Stimulated activated CD8-positive, alpha-beta memory T cell treated with anti-CD3 and anti-CD28 coated beads, Interleukin-4, amount 100 ng/mL, for 24 hours (primary cell): ENCODE measurements around the gene DSN1.
"Not testable (repeated sequence)": the region's sequence is repeated elsewhere in the genome, so short reads cannot be mapped to it uniquely, and the experiment has no call there.

Source experiments
- DNase-seq: peaks from one replicate; pipeline ENCODE4 v3.0.0-alpha.2; 2020; ENCODE audit warnings: low read depth

The DSN1 gene, protein sequence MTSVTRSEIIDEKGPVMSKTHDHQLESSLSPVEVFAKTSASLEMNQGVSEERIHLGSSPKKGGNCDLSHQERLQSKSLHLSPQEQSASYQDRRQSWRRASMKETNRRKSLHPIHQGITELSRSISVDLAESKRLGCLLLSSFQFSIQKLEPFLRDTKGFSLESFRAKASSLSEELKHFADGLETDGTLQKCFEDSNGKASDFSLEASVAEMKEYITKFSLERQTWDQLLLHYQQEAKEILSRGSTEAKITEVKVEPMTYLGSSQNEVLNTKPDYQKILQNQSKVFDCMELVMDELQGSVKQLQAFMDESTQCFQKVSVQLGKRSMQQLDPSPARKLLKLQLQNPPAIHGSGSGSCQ

DNA sequence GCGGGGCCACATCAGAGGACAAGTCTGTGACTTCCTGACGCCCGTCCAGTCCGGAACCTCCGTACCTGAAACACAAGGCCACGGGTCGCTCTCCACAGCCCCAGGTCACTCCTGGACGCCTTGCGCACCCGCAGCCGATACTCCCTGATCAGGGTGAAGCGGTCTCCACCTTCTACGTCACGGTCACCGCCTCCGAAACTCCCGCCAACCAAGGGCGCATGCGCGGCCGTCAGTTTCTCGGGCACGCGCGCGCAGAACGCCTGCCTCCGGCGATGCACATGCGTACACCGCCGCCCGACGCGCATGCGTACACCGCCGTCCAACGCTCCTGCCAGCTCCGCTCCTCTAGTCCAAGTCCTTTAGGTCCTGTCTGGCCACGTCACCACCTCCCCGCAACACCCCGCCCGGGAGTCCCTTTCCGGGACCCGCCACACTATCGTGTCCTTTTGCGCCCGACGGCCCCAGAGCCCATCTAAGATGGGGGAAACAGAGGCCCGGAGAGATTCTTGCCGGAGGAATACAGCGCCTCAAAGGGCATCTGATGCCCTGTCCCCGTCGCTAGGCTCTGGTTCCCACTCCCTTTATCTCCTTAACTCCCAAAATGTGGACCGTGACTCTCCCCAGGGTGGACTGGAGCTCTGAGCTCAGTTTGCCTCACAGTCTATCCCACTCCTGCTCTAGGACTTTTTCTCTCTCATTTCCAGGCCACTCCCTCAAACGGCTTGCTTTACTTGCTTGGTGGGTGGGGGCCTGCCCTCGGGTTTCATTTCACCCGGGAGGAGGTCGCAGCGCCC is at the start of gene DSN1:
Gene DSN1, minus strand, starts transcription at position 167 of the 794 bp plus-strand sequence. CDS start 2,305 bp downstream, outside the sequence.
- peak; percentile 98 for DNase-seq

DNA sequence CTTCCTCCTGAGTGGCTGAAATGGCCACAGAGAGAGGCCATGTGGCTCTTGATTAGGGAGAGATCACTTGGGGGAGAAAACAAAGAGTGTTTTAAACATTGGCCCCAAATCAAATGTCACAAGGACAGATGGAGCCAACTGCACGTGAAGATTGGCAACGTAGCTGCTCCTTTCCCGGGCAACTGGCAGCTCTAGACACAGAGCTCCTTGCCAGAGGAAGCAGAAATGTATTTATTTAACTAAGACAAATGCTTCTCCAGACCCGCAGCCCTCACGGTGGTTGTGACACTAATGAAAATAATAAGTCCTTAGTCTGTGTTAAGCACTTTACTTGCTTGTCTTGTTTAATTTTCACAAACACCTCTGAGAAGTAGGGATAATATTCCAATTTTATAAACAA is 49.6 kb upstream of the DSN1 start:
- no peak for DNase-seq

DNA sequence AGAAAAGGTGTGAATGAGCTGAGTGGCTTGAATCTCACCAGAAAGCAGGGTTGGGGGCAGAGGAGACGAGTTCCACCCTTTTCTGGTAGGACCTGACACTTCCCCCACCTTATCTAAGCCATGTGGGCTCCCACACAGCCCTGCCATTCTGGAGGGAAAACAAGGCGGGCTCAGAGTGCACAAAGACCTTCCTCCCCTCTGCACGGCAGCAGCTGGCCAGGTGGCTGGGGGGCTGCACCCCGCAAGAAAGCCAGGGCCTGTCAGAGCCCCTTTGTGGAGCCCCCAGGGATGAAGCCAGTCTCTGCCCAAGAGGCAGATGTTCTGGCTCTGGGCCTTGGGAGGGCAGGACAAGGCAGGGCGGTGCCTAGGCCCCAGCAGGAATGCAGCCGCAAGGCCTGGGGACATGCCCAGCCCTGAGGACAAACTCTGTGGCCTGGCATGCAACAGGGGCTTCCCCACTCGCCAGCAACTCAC is 48.4 kb upstream of the DSN1 start:
- no peak for DNase-seq

DNA sequence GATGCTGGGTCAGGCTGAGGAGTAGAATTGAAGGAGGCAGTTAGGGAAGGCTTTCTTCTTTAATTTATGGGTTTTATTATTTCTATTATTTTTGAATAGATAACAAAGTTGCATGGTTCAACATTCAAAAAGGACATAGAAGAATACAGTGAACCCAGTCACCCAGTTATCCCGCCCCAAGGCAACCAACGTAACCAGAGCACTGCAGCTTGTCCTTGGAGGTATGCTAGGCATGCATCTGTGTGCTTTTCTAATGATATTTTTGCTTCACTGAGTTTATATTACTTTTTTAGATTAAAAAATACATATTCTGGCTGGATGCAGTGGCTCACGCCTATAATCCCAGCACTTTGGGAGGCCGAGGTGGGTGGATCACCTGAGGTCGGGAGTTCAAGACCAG is 47.4 kb upstream of the DSN1 start:
- DNase-seq: no peak

DNA sequence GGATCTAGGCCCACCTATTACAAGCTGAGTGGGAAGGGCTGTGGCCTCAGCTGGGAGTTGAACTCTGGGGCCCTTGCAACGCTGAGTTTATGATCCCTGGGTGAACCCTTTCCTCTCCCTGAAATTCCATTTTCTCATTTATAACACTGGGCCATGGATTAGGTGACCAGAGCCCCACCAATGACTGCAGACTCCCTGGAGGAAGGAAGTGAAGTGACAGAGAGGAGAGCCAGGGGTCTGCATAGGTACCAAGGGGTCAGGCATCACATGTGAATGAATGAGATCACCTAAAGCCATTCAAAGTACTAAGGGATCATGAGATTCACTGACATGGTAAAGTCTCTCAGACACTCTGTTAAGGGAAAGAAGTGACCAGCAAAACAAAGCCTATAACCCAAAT is 46.5 kb upstream of the DSN1 start:
- DNase-seq: no peak

DNA sequence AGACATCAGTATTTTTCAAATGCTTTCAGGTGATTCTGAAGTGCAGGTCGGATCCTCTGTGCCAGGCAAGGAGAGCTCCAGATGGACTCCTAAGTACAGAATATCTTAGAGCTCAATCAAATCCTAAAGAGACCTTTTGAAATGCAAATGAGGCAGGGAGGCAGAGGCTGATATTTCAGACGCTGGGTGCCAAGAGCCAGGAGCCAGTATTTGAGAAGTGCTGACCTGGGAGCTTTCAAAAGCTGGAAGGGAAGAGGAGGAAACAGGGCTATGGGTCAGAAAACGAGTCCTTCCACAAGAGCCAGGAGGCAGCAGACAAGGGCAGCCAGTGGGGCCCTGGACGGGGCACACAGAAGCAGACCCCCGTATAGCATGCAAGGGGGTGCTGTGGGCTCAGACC is 46.1 kb upstream of the DSN1 start:
- no peak for DNase-seq

DNA sequence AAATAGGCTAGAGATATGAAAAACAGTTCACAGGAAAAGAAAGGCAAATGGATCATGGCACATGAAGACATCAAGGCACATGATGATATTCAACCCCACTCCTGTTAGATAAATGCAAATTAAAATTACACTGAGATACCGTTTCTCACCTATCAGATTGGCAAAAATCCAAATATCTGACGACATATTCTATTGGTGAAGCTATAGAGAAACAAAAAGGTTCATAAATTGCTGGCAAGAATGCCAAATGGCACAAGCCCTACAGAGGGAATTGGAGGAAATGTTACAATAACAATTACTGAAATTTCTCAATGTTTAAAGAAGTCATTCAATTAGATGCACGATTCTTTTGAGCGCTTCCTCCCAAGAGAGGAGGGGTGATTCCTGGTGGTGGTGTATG is 45.3 kb upstream of the DSN1 start:
- no peak for DNase-seq

DNA sequence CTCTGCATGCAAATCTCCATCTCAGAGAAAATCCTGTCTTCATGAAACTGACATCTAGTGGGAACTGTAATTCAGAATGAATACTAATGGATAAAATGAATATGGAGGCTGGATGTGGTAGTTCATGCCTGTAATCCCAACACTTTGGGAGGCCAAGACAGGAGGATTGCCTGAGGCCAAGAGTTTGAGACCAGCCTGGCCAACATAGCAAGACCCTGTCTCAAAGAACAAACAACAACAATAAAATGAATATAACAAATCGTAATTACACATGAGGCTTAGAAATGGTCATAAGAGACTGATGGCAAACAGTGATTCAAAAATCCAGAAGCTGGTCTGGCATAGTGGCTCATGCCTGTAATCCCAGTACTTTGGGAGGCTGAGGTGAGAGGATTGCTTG is 44.6 kb upstream of the DSN1 start:
- DNase-seq: no peak

DNA sequence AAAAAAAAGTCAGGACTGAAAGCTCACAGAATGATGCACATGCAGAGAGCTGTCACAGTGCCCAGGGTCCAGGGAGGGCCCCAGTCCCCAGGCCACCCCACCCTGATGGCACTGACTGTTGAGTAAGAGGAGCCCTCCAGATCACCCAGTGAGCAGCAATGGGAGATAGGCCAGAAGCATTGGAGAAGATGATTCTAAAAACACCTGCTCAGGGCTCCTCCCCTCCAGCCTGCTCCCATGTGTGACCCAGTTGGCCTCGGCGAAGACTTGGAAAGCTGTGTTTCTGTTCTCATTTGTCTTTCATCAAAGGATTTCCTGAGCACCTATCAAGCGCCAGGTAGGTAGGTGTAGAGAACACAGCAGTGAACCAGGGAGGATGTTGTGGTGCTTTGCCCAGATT is 43.9 kb upstream of the DSN1 start:
- no peak for DNase-seq

DNA sequence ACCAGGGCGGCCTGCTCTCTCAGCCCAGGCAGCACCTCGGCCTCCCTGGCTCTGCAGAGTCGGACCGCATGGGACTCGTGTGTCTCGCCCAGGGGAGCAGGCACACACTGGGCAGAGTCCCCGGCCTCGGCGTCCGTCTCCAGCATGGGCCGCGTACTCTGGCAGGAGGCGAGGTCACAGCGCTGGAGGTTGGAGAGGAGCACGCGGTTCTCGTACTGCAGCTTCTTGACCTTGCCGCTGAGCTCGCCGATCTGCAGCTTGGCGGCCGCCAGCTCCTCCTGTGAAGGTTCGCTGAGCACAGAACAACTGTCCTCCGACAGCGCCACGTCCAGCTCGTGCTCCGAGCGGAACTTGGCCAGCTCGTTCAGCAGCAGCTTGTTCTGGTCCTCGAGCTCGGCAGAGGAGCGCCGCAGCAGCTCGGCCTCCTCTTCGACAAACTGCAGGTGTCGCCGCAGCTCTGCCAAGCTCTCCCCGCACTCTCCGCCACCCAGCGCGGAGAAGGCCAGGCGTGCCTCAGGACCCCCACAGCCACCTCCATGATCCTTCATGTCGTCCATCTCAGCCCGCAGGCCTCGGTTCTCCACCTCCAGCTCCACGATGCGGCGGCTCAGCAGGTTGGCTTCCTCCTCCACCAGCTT is 42.0 kb upstream of the DSN1 start:
- no peak for DNase-seq

DNA sequence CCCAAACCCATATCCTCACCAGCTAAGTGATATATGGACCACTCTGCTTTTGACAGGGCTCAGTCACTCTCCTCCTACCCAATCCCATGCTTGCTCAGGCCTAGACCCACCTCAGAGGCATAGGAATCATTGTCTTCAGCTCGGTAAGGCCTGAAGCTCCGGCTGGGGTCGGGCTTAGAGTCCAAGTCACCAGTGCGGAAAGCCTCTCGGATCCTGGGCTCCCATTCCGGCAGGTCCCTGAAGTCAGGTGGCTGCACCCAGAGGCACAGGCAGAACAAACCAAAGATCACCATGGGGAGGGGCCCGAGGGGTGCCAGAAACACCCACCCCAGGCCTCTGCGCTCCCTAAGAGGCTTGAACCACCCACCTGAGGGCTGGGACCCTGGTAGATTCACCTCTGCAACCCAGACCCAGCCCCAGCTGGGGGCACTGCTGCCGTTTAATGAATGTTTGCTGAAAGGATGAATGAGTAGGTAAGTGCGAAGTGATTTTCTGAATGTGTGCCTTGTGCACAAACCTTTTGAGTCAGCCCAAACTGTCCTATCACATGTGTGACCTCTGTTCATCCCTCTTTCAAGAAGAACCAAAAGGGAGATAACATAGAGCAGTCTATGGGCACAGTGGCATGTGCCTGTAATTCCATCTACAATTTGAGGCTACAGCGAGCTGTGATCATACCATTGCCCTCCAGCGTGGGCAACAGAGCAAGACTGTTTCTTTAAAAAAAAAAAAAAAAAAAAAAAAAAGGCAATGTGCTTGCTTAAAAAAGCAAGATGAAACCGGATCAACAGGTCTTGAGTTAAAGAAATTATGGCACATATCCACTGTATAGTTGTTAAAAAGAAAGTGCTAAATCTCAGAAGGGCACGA is 39.3 kb upstream of the DSN1 start:
- DNase-seq: no peak

DNA sequence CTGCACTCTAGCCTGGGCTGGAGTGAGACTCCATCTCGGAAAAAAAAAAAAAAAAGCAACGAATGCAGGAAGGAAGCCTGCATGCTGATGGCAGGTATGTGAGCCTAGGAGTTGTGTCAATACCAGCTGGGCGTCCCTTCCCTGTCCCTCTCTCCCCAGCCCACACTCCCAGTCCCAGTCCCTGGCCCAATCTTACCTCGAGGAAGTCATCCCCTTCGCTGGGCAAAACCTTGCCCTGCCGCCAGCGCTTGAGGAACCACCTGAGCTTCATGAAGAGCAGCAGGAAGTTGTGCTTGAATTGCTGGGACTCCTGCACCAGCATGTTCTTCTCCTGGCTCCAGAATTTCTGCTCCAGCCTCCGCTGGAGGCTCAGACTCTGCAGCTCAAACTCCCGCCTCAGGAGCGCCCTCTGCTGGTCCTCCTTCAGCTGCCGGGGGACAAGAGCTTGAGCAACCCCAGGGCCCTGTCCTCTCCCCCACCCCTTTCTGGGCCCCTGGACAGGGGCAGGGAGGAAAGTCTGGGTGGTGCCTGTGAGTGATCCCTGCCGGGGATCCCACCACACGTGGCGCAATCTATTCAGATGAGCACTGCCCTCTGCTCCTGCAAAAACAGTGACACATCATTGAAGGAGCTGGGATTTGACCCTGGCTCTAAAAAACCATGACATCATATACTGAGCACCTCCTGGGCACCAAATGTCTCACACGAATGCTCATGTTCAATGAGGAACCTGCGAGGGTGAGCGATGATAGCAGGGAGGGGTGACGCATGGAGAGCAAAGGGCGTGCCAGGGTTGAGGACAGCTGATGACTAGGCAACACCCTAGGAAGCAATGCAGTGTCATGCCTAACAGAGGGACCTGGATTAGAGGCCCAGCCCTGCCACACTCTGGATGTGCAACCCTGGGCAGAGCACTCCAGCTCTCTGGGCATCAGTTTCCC is 35.0 kb upstream of the DSN1 start:
- peak; percentile 52 for DNase-seq

DNA sequence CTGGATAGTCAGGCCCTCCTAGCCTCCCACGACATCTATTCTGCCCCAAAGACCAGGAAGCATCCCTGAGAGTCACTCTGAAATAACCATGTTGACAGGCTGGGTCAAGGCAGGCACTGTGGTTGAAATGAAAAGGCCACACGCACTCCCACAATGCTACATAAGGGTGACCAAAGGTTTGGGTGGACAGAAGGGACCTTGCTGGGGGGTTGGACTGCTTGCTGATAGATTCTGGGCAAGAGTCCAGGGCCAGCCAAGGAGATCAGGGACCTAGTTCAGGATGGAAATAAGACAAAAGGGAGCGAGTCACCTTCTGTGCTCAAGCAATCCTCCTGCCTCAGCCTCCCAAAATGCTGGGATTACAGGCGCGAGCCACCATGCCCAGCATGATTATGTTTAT is 32.5 kb upstream of the DSN1 start:
- no peak for DNase-seq

DNA sequence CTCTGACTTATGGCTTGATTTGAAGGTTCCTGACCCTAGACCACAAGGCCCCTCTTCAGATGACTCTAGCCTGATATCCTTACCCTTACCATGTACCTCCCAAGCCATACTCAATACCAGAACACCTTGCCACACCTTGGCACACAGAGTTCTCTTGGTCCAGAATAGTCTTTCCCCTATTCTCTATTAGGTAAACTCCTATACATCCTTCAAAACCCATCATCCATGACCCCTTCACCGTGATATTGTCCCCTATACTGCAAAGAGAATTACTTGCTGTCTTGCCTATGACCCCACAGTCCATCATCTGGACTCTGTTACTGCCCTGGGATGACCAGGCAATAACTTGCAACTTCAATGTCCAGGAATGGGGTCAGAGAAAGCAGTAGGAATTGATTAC is 31.8 kb upstream of the DSN1 start:
- no peak for DNase-seq

DNA sequence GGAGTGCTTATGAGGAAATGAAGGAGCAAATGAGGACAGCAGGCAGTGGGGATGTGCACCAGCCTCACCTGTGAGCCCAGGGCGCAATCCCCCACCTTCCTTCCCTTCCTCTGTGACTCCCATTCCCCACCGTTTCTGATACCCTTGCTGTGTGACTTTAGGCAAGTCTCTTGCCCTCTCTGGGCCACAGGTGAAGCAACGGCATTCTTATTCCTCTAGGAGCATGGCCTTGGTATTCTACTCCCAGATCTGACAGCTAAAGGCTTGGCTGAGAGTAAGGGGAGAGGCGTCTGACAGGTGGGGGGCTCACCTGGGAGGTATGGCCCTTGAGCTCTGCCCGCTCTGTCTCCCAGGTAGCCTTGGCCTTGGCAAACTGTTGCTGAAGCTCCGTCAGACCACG is 30.9 kb upstream of the DSN1 start:
- no peak for DNase-seq

DNA sequence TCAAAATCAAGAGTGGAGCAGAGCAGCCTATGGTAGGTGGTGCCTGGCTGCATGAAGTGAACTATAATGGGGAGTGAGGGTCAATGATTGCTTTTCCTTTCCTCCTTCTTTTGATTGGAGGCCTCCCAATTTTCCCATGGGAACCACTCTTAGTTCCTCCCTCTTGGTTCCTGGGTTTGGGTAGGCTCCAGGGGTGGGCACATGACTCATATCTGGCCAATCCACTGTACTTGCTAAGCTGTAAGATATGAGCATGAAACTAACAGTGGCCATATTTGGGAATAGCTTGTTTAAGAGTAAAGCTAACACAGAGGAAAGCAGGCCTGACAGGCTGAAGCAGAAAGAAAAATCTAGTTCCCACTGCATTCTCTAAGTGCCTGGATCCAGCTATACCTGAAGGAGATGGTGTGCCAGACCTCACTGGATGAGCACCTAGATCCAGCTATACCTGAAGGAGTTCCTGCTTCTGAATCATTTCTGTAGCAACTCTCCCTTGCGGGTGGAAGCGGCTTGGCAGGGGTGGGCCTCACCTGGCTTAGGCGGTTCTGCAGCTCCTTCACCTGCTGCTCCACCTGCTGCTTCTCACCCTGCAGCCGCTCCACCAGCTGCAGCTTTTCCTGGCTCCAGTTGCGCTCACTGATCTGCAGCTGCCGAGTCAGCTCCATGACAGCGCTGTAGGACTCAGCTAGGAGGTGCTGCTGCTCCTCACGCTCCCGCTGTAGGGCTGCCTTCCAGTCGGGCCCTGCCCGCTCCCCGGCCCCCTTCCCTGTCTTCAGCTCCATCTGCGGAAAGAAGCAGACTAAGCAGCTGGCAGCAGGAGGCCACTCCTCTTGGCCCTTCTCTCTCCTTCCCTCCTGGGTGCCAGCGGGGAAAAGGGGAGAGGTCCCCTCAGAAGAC is 29.0 kb upstream of the DSN1 start:
- DNase-seq: no peak

DNA sequence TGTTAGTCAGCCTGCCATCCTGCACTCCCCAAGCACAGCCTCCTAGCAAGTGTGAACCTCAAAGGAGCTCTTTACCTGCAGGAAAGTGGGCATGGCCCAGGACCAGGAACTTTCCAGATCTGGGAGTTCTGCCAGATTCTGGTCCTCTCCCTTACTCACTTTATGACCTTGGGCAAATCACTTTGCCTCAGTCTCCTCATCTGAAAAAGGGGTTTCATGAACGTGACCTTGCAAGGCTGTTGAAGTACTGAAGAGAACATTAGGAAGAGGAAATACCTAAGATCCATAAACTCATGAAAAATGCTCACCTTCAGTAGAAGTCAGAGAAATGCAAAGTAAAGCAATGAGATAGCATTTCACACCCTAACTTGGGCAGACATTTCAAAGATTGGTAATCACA is 26.8 kb upstream of the DSN1 start:
- DNase-seq: no peak

DNA sequence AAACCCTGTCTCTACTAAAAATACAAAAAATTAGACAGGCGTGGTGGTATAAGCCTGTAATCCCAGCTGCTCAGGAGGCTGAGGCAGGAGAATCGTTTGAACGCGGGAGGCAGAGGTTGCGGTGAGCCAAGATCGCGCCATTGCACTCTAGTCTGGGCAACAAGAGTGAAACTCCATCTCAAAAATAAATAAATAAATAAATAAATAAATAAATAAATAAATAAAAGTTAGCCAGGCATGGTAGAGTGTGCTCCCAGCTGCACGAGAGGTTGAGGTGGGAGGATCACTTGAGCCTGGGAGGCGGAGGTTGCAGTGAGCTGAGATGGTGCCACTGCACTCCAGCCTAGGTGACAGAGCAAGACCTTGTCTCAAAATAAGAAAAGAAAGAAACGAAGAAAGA is 25.8 kb upstream of the DSN1 start:
- not testable (repeated sequence) for DNase-seq

DNA sequence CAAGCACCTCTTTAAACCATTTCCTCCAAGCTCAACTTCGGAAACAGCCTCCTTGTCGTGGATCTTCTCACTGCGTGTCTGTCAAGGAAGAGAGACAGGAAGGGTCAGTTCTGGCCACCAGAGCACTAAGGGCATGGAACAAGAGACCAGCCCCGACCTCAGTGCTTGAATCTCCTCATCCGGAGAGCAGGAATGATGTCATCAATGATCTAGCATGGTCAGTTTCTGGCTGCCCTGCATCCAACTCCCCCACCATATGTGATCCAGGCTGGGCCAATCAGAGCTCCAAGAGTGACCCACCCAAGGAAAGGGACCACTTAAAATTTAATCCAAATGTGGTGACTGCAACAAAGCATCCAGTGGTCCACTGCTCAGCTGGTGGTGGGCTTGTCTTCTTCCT is 23.3 kb upstream of the DSN1 start:
- no peak for DNase-seq

DNA sequence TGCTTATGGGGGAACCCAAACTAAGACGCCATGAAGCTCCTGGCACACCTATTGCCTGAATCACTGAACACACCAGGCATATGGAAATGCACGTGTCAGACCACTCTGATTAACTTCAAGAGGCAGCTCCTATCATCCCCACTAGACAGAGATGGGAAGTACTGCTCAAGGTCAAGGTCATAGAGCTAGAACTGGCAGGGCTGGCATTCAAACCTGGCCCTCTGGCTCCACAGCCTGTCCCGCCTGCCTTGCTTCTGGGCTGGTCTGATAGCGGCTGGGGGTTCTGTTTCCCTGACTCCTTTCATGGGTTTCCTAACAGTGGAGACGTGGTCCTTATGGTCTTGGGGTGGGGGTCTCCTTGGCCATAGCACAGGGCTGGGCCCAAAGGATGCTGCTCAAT is 22.6 kb upstream of the DSN1 start:
- DNase-seq: no peak
